Activated CD4-positive, alpha-beta T cell treated with anti-CD3 and anti-CD28 coated beads for 24 hours (primary cell): Measurements from ENCODE around the gene PTGR3.

Source experiments
- DNase-seq, 2 donors: peaks; one replicate each; pipeline ENCODE4 v3.0.0-alpha.2; 2020; ENCODE audit warnings: low read depth in 2 of 2

Gene PTGR3

GRCh38 chr18:75234901-75235300 is 26.0 kb upstream of the PTGR3 start:
- DNase-seq: no peak

GRCh38 chr18:75231053-75231406 is 22.1 kb upstream of the PTGR3 start:
- DNase-seq: no peak

GRCh38 chr18:75230163-75231052 is 21.5 kb upstream of the PTGR3 start:
- no peak for DNase-seq

GRCh38 chr18:75229437-75229836 is 20.5 kb upstream of the PTGR3 start:
- no peak for DNase-seq

- no peak for DNase-seq
Measured at GRCh38 chr18:75228967-75229366, 20.0 kb upstream of the PTGR3 start.

GRCh38 chr18:75227535-75228296 is 18.8 kb upstream of the PTGR3 start:
- DNase-seq: no peak

- no peak for DNase-seq
Measured at GRCh38 chr18:75226956-75227316, 18.0 kb upstream of the PTGR3 start.

GRCh38 chr18:75226286-75226955 is 17.5 kb upstream of the PTGR3 start:
- no peak for DNase-seq

GRCh38 chr18:75223687-75224347 is 14.9 kb upstream of the PTGR3 start:
- DNase-seq: no peak

- DNase-seq: no peak
Measured at GRCh38 chr18:75222407-75222806, 13.5 kb upstream of the PTGR3 start.

- DNase-seq: no peak
Measured at GRCh38 chr18:75221897-75222296, 13.0 kb upstream of the PTGR3 start.

GRCh38 chr18:75221397-75221796 is 12.5 kb upstream of the PTGR3 start:
- no peak for DNase-seq

GRCh38 chr18:75220551-75221355 is 11.8 kb upstream of the PTGR3 start:
- DNase-seq: no peak

GRCh38 chr18:75219745-75220375 is 10.9 kb upstream of the PTGR3 start:
- no peak for DNase-seq

GRCh38 chr18:75218065-75218923 is 9.4 kb upstream of the PTGR3 start:
- DNase-seq: no peak

- DNase-seq: no peak
Measured at GRCh38 chr18:75216911-75217689, 8.2 kb upstream of the PTGR3 start.

GRCh38 chr18:75216212-75216910 is 7.4 kb upstream of the PTGR3 start:
- no peak for DNase-seq

GRCh38 chr18:75215663-75216062 is 6.7 kb upstream of the PTGR3 start:
- DNase-seq: no peak
